Caco-2 (cell line): ENCODE measurements around the gene USP20. TPM values are rescaled to one million over a fixed set of nuclear protein-coding genes. Genes with fewer than 3 reads are reported as not detected.

Experiments
- BruUV-seq: library from RNA; stranded (reverse); fragments of 400-500 nt; replicated peaks from 2 replicates; lab custom pipeline; 2021; lab: Mats Ljungman, UMichigan
- CTCF ChIA-PET: fragments of 300-600 bp; sonication (Branson Sonifier 250); formaldehyde crosslinking; loops from one replicate; lab custom pipeline; 2022; ENCODE audit warnings: antibody characterized with exemption; lab: Charles Lee
- POLR2A ChIA-PET: fragments of 300-600 bp; sonication (Branson Sonifier 250); formaldehyde crosslinking; loops from one replicate; lab custom pipeline; 2022; ENCODE audit warnings: antibody characterized with exemption; lab: Charles Lee
- DNase-seq, 2 experiments: peaks; one replicate each; pipeline versions ENCODE4 v3.0.0 to v3.0.0-alpha.2; 2020 to 2022
- H3K27me3 ChIP-seq: replicated peaks from 2 replicates; pipeline ENCODE4 v1.6.0; 2011; ENCODE audit warnings: low read length; ENCODE audit not compliant: control insufficient read depth, insufficient read depth
- H3K36me3 ChIP-seq: 2 replicates; pipeline ENCODE4 v1.5.1; 2011; ENCODE audit warnings: low read length; ENCODE audit not compliant: control insufficient read depth, insufficient read depth
- H3K4me1 ChIP-seq: fragments of 250-450 bp; sonication (Bioruptor Pico); 2 replicates; pipeline ENCODE4 v1.5.1; 2020; ENCODE audit warnings: mild to moderate bottlenecking
- H3K4me3 ChIP-seq: 2 replicates; pipeline ENCODE4 v1.5.1; 2011; ENCODE audit warnings: low read depth, mild to moderate bottlenecking, control low read depth, low read length
- H3K9me3 ChIP-seq: fragments of 250-450 bp; sonication (Bioruptor Pico); 2 replicates; pipeline ENCODE4 v1.5.1; 2020; ENCODE audit warnings: mild to moderate bottlenecking, moderate library complexity
- H3K27ac Mint-ChIP-seq: one replicate; pipeline ENCODE4 v1.8.0; 2022; ENCODE audit warnings: mixed read lengths; ENCODE audit not compliant: unreplicated experiment
- H3K27me3 Mint-ChIP-seq: one replicate; pipeline ENCODE4 v1.8.0; 2022; ENCODE audit warnings: mixed read lengths; ENCODE audit not compliant: insufficient read depth, unreplicated experiment
- H3K36me3 Mint-ChIP-seq: one replicate; pipeline ENCODE4 v1.8.0; 2022; ENCODE audit warnings: mild to moderate bottlenecking, mixed read lengths; ENCODE audit not compliant: insufficient read depth, unreplicated experiment
- H3K4me1 Mint-ChIP-seq: one replicate; pipeline ENCODE4 v1.8.0; 2022; ENCODE audit warnings: low read depth, mixed read lengths; ENCODE audit not compliant: unreplicated experiment
- H3K4me3 Mint-ChIP-seq: one replicate; pipeline ENCODE4 v1.8.0; 2022; ENCODE audit warnings: mild to moderate bottlenecking, moderate library complexity, mixed read lengths; ENCODE audit not compliant: unreplicated experiment
- H3K9me3 Mint-ChIP-seq: one replicate; pipeline ENCODE4 v1.8.0; 2022; ENCODE audit warnings: mixed read lengths; ENCODE audit not compliant: unreplicated experiment
- intact Hi-C: fragments of 100-400 bp; cut with micrococcal nuclease; formaldehyde crosslinking; loops from one replicate; pipeline ENCODE4 v1.10.0; 2022; ENCODE audit not compliant: unreplicated experiment
- total RNA-seq: library from RNA; stranded (reverse); gene quantifications from 2 replicates; pipeline ENCODE4 v1.2.3, GENCODE V29; 2022
- TF ChIP-seq, protein P1 (sequence below), 2 experiments: fragments of 200-600 bp in 1 of 2; IDR thresholded peaks; 1 replicate in 1 of 2; 2 replicates in 1 of 2; pipeline versions ENCODE4 v1.5.1 to v1.8.0; 2011 to 2022; ENCODE audit warnings: antibody characterized with exemption in 1 of 2, control low read depth in 1 of 2, inconsistent platforms in 1 of 2, low read depth in 1 of 2, low read length in 1 of 2, mild to moderate bottlenecking in 1 of 2, moderate library complexity in 1 of 2; ENCODE audit not compliant: insufficient read depth in 1 of 2, severe bottlenecking in 1 of 2, unreplicated experiment in 1 of 2

USP20 gene
- total RNA-seq, 1 experiment from 2014 or later: 13.9 TPM

DNA sequence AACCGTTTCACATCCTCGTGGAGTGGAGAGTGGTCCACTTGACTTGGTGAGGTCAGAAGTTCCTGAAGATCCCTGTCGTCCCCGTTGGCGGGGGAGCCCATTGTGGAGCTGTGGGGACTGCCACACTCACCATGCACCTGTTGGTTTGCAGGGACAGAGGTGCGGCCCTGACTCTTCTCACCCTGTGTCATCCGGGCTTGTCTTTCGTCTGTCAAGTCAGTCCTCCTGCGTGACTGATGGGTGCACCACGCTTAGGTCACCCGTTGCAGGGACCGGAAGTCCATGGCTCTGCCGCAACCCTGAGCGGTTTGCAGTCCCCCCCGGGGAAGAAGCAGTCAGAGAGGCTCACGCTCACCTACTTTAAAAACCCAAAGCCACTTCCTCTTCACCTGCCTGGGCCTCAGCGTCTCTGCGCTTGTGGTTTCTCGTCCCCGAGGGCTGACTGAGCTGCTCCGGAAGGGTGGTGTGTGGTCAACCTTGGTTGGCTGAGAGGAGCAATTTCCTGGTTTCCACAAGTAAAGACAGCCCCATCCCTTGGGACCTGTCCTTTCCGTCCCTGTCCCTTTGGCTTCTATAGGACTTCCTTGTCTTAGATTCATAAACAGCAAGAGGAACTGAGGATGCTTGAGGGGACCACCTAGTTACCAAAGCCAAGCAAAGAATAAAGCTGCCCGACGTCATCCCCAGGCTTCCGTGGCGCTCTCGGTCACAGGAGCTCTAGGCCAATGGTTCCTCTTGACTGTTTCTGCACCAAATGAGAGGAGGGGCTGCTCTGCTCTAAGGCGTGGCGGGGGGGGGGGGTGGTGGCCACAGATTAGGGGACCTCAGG is 53.2 kb downstream of the USP20 start:
- Histone ChIP-seq H3K9me3 (no peaks in the 10 kb centered on the region), H3K36me3 (peaks cover 3% of the 10 kb centered on the region; the same call in 1 of the 2 replicates), H3K4me1 (peaks cover 18% of the 10 kb centered on the region), H3K27me3 (no peaks in the 10 kb centered on the region), H3K4me3 (no peak overlapping the region)
- no peaks in the 10 kb centered on the region for H3K9me3 Mint-ChIP-seq
- intact Hi-C loops: loop anchor here (10.0 kb wide), 1 partner anchor 356 kb away; no protein-coding TSS in a partner anchor
- TF ChIP-seq, protein P1, sequence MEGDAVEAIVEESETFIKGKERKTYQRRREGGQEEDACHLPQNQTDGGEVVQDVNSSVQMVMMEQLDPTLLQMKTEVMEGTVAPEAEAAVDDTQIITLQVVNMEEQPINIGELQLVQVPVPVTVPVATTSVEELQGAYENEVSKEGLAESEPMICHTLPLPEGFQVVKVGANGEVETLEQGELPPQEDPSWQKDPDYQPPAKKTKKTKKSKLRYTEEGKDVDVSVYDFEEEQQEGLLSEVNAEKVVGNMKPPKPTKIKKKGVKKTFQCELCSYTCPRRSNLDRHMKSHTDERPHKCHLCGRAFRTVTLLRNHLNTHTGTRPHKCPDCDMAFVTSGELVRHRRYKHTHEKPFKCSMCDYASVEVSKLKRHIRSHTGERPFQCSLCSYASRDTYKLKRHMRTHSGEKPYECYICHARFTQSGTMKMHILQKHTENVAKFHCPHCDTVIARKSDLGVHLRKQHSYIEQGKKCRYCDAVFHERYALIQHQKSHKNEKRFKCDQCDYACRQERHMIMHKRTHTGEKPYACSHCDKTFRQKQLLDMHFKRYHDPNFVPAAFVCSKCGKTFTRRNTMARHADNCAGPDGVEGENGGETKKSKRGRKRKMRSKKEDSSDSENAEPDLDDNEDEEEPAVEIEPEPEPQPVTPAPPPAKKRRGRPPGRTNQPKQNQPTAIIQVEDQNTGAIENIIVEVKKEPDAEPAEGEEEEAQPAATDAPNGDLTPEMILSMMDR (IDR thresholded peaks at IDR 0.05; ENCODE audit: insufficient read depth in 1 of 2, low read depth in 1 of 2, low read length in 1 of 2, severe bottlenecking in 1 of 2, unreplicated experiment in 1 of 2): no peak
- no peak for DNase-seq
- H3K27ac Mint-ChIP-seq: no peak overlapping the region
- no peaks in the 10 kb centered on the region for H3K27me3 Mint-ChIP-seq
- no peak overlapping the region for H3K4me3 Mint-ChIP-seq
- H3K4me1 Mint-ChIP-seq: peaks cover 10% of the 10 kb centered on the region
- ChIA-PET CTCF (no interaction called here), POLR2A (no interaction called here)
- H3K36me3 Mint-ChIP-seq: peaks cover 15% of the 10 kb centered on the region
- BruUV-seq: no TSS peak

DNA sequence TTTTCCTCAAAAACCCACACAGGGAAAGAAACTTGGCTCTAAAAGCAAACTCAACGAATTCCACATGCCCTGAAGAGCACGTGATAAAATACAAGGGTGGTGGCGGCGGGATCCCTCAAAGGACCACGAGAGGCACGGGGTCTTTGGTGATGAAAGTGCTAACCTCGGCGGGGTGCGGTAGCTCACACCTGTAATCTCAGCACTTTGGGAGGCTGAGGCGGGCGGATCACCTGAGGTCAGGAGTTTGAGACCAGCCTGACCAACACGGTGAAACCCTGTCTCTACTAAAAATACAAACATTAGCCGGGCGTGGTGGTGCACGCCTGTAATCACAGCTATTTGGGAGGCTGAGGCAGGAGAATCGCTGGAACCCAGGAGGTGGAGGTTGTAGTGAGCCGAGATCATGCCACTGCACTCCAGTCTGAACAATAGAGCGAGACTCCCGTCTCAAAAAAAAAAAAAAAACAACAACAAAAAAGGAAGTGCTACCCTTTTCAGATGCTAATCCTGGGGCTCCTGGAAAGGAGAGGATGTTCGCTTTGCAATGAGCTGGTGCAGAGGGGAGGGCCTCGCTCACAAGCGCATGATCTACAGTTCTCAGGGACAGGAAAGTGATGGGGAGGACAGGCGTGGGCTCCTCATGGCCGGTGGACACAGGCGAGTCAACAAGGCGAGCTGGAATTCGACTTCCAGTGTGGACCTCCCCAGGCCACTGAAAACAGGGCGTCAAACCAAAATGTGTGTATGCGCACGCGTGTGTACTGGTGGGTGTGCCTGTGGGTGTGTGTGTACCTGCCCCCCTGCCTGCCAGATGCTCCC is 54.1 kb downstream of the USP20 start:
- peaks cover 19% of the 10 kb centered on the region for H3K36me3 Mint-ChIP-seq
- no peaks in the 10 kb centered on the region for H3K9me3 ChIP-seq
- no peak overlapping the region for H3K4me3 ChIP-seq
- intact Hi-C loops: loop anchor here (10.0 kb wide), 1 partner anchor 355 kb away; no protein-coding TSS in a partner anchor
- no peak overlapping the region for H3K27ac Mint-ChIP-seq
- peaks cover 3% of the 10 kb centered on the region; the same call in 1 of the 2 replicates for H3K36me3 ChIP-seq
- no peak overlapping the region for H3K4me3 Mint-ChIP-seq
- no peaks in the 10 kb centered on the region for H3K9me3 Mint-ChIP-seq
- H3K27me3 Mint-ChIP-seq: no peaks in the 10 kb centered on the region
- CTCF ChIA-PET: interaction anchor here (0.7 kb wide), 1 partner anchor 353 kb away, joined by 5 read pairs; no protein-coding TSS in a partner anchor
- TF ChIP-seq, protein P1 (IDR thresholded peaks at IDR 0.05; ENCODE audit: insufficient read depth in 1 of 2, low read depth in 1 of 2, low read length in 1 of 2, severe bottlenecking in 1 of 2, unreplicated experiment in 1 of 2): no peak
- POLR2A ChIA-PET: no interaction called here
- H3K4me1 ChIP-seq: peaks cover 15% of the 10 kb centered on the region
- DNase-seq: no peak
- no peaks in the 10 kb centered on the region for H3K27me3 ChIP-seq
- no TSS peak for BruUV-seq
- H3K4me1 Mint-ChIP-seq: peaks cover 4% of the 10 kb centered on the region
